Activated naive CD4-positive, alpha-beta T cell treated with anti-CD3 and anti-CD28 coated beads, Interleukin-2, amount 10 ng/mL, durations not matched to agents 7 days and 5 days (primary cell): ENCODE results near the gene IL12RB2.
"Not testable (repeated sequence)": the region's sequence is repeated elsewhere in the genome, so short reads cannot be mapped to it uniquely, and the experiment has no call there.

ENCODE experiments used
- CTCF ChIA-PET: fragments of 350-600 bp; sonication (Branson Sonifier 250); formaldehyde crosslinking; loops from one replicate; lab custom pipeline; 2021; ENCODE audit warnings: antibody characterized with exemption; lab: Charles Lee
- DNase-seq: peaks from one replicate; pipeline ENCODE4 v3.0.0-alpha.2; 2020
- H3K27ac Mint-ChIP-seq: one replicate; pipeline ENCODE4 v1.8.0; 2021; ENCODE audit warnings: mild to moderate bottlenecking, moderate library complexity, mixed read lengths
- H3K27me3 Mint-ChIP-seq: one replicate; pipeline ENCODE4 v1.8.0; 2021; ENCODE audit warnings: mild to moderate bottlenecking, mixed read lengths
- H3K36me3 Mint-ChIP-seq: one replicate; pipeline ENCODE4 v1.8.0; 2021; ENCODE audit warnings: mixed read lengths
- H3K4me1 Mint-ChIP-seq: one replicate; pipeline ENCODE4 v1.8.0; 2021; ENCODE audit warnings: mixed read lengths
- H3K4me3 Mint-ChIP-seq: one replicate; pipeline ENCODE4 v1.8.0; 2021; ENCODE audit warnings: mild to moderate bottlenecking, moderate library complexity, mixed read lengths
- H3K9me3 Mint-ChIP-seq: one replicate; pipeline ENCODE4 v1.8.0; 2021; ENCODE audit warnings: mixed read lengths

The IL12RB2 gene

DNA sequence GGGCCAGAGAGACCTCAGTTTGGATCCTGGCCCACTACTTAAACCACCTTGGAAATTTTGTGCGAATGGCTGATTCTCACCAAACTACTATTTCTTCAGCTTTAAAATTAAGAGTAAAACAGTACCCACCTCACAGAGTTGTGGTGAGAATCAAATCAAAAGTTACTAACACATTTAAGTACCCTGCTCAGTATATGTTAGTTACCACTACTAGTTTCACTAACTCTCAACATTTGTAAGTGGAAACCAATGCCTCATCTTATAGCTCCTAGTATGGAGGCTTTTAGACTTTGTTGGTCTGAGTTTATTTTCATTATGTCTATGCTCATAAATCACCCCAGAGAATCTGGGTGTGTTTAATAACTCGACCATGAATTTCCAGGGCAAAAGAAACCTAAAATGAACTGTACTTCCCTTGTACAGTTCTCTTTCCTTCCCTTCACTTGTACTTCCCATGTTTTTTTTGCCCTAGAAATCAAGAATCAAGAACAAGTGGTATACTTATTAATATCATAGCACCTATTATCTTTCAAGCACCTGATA is 134.1 kb downstream of the IL12RB2 start:
- no peak overlapping the region for H3K4me3 Mint-ChIP-seq
- CTCF ChIA-PET: interaction anchor here (1.8 kb wide), 1 partner anchor 59 kb away, joined by 7 read pairs; no protein-coding TSS in a partner anchor
- no peaks in the 10 kb centered on the region for H3K9me3 Mint-ChIP-seq
- no peak for DNase-seq
- H3K27ac Mint-ChIP-seq: no peak overlapping the region
- H3K4me1 Mint-ChIP-seq: peaks cover 5% of the 10 kb centered on the region
- no peaks in the 10 kb centered on the region for H3K36me3 Mint-ChIP-seq
- H3K27me3 Mint-ChIP-seq: peaks cover 2% of the 10 kb centered on the region

DNA sequence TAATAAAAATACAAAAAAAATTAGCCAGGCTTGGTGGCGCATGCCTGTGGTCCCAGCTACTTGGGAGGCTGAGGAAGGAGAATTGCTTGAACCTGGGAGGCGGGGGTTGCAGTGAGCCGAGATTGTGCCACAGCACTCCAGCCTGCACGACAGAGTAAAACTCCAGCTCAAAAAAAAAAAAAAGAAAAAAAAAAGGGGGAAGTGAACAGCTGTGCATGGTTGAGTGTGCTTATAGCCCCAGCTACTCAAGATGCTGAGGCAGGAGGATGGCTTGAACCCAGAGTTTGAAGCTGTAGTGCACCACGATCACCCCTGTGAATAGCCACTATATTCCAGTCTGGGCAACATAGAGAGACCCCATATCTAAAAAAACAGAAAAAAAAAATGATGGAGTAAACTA is 138.3 kb downstream of the IL12RB2 start:
- CTCF ChIA-PET, H3K36me3 Mint-ChIP-seq, H3K27ac Mint-ChIP-seq, DNase-seq, H3K9me3 Mint-ChIP-seq, H3K4me3 Mint-ChIP-seq, H3K4me1 Mint-ChIP-seq: not testable (repeated sequence)
- H3K27me3 Mint-ChIP-seq: peaks cover 12% of the 10 kb centered on the region
